ENCODE measurements around the gene UCP3. TPM values are rescaled to one million over a fixed set of nuclear protein-coding genes. Genes with fewer than 3 reads are reported as not detected.
A peak's percentile ranks its signal among the peaks of the same experiment; 100 is the strongest.

Gene UCP3
- total RNA-seq, 1 experiment from 2014 or later, result 1.3 TPM

DNA sequence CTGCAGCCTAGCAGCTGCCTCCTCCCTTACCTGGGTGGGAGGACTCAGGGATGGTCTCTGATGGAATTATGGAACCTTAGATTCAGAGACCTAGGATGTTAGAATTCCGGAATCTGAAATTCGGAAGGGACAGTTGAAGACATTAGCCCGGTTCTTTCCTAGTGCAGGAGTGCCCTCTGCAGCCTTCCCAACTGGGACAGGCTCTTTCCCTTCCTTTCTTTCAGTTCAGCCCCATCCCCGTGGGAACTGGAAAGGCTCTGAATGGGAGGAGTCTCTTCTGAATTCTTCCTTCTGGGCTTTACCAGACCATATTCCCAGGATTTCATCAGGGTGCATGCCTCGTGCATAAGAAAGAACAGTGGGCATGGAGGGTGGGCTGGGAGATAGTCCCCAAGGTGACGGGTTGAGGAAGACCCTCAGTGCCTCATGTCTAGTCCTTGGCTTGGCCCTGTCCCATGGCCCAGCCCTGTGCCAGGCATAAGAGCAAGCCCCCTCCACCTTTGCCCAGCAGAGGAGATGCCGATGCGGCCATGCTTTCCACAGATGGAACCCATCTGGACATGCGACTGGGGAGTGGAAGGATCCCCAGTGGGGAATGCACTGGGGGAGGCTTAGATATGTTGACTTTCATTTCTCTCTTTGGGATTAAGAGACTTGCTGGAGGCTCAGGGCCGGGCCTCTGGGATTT, 43.7 kb downstream of the UCP3 start:
- H3K4me3 ChIP-seq (replicated peaks in 1 of 2; ENCODE audit: low read depth in 1 of 2, low read length in 2 of 2), result no peak overlapping the region
- H3K36me3 ChIP-seq (ENCODE audit: control insufficient read depth in 1 of 2, insufficient read depth in 2 of 2, low read length in 2 of 2), result no peaks in the 10 kb centered on the region
- no peak for ATAC-seq
- TF ChIP-seq CBX3 (IDR thresholded peaks at IDR 0.05; ENCODE audit: low read depth) (no peak), EGR1 (IDR thresholded peaks at IDR 0.05; ENCODE audit: low read depth) (no peak), POLR2A (IDR thresholded peaks at IDR 0.05; ENCODE audit: borderline replicate concordance, extremely low read depth, insufficient read depth, insufficient read length) (no peak), POLR2AphosphoS5 (IDR thresholded peaks at IDR 0.05; ENCODE audit: low read depth, low read length) (no peak), ZFX (IDR thresholded peaks at IDR 0.05) (no peak)
- TF ChIP-seq, protein P1, sequence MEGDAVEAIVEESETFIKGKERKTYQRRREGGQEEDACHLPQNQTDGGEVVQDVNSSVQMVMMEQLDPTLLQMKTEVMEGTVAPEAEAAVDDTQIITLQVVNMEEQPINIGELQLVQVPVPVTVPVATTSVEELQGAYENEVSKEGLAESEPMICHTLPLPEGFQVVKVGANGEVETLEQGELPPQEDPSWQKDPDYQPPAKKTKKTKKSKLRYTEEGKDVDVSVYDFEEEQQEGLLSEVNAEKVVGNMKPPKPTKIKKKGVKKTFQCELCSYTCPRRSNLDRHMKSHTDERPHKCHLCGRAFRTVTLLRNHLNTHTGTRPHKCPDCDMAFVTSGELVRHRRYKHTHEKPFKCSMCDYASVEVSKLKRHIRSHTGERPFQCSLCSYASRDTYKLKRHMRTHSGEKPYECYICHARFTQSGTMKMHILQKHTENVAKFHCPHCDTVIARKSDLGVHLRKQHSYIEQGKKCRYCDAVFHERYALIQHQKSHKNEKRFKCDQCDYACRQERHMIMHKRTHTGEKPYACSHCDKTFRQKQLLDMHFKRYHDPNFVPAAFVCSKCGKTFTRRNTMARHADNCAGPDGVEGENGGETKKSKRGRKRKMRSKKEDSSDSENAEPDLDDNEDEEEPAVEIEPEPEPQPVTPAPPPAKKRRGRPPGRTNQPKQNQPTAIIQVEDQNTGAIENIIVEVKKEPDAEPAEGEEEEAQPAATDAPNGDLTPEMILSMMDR (IDR thresholded peaks at IDR 0.05 in 2 of 3, conservative IDR thresholded peaks at IDR 0.05 in 1 of 3; ENCODE audit: borderline replicate concordance in 1 of 3, insufficient read depth in 1 of 3, low read depth in 2 of 3, low read length in 2 of 3), result no peak
- TF ChIP-seq, protein P2, sequence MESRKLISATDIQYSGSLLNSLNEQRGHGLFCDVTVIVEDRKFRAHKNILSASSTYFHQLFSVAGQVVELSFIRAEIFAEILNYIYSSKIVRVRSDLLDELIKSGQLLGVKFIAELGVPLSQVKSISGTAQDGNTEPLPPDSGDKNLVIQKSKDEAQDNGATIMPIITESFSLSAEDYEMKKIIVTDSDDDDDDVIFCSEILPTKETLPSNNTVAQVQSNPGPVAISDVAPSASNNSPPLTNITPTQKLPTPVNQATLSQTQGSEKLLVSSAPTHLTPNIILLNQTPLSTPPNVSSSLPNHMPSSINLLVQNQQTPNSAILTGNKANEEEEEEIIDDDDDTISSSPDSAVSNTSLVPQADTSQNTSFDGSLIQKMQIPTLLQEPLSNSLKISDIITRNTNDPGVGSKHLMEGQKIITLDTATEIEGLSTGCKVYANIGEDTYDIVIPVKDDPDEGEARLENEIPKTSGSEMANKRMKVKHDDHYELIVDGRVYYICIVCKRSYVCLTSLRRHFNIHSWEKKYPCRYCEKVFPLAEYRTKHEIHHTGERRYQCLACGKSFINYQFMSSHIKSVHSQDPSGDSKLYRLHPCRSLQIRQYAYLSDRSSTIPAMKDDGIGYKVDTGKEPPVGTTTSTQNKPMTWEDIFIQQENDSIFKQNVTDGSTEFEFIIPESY (IDR thresholded peaks at IDR 0.05; ENCODE audit: extremely low read depth, insufficient replicate concordance, low read length), result no peak
- H3K9me2 ChIP-seq (ENCODE audit: insufficient read depth), result no peaks in the 10 kb centered on the region
- no peaks in the 10 kb centered on the region for H3K9me3 ChIP-seq (ENCODE audit: control insufficient read depth in 1 of 2, insufficient read depth in 1 of 2, low read depth in 1 of 2, low read length in 2 of 2)
- CTCF ChIA-PET, result no interaction called here
- H4K20me1 ChIP-seq (ENCODE audit: insufficient read depth), result no peaks in the 10 kb centered on the region
- no peak overlapping the region for H3K9ac ChIP-seq (ENCODE audit: low read length)
- H3K27ac ChIP-seq (ENCODE audit: low read depth, low read length), result no peak overlapping the region
- H3K27me3 ChIP-seq (ENCODE audit: insufficient read depth, low read length), result no peaks in the 10 kb centered on the region
- intact Hi-C loops (cut with micrococcal nuclease), result loop anchor here (1.0 to 10.0 kb wide), 2 partner anchors 206 to 240 kb away; partner anchors contain the start of genes C2CD3 and PPME1
- no peaks in the 10 kb centered on the region for H3K79me2 ChIP-seq (ENCODE audit: insufficient read depth, low read length)
- peak overlapping the region; percentile 44; the same call in 1 of the 2 replicates for H3K4me2 ChIP-seq (ENCODE audit: low read length)
- DNase-seq (ENCODE audit: low read depth, low spot score), result no peak
- POLR2A ChIA-PET, result interaction anchor here (0.6 to 0.7 kb wide), 2 partner anchors 16 to 17 kb away, joined by 3 to 4 read pairs; partner anchors contain the start of gene UCP2
- peaks cover 0 to 5% of the 10 kb centered on the region in 2 experiments; a peak in 2 of 4 replicates for H3K4me1 ChIP-seq (ENCODE audit: control insufficient read depth in 1 of 2, insufficient read depth in 2 of 2, low read length in 2 of 2)
- no TSS peak for BruUV-seq (replicated peaks)
- RAD21 ChIA-PET (ENCODE audit: low non-redundant PET in 1 of 2, low total read pairs in 2 of 2, uncharacterized antibody in 2 of 2, unreplicated experiment in 2 of 2), result no interaction called here
- no peak overlapping the region for H2AFZ ChIP-seq (ENCODE audit: low read depth, low read length, poor library complexity, severe bottlenecking)

All from HCT116 (cell line).